Astrocyte of the cerebellum (primary cell): Measurements from ENCODE around the gene FOXO3.

Experiments
- DNase-seq: peaks from one replicate; pipeline ENCODE4 v3.0.0-alpha.2; 2011; ENCODE audit warnings: low read depth
- H3K4me3 ChIP-seq: 2 replicates; pipeline ENCODE4 v1.5.1; 2011; ENCODE audit warnings: mild to moderate bottlenecking, low read depth, low read length, moderate library complexity
- CTCF ChIP-seq: IDR thresholded peaks from 2 replicates; pipeline ENCODE4 v1.5.1; 2012; ENCODE audit warnings: low read length, low read depth, moderate library complexity, mild to moderate bottlenecking; ENCODE audit errors: missing control alignments
- in situ Hi-C: cut with HindIII; loops from 2 replicates; pipeline ENCODE4 v1.10.0; 2017; ENCODE audit warnings: low sequenced_read_pairs

The FOXO3 gene

GRCh38 chr6:108556250-108556649 lies 4.5 kb upstream of the FOXO3 start:
- in situ Hi-C loops: no loop called here
- no peak overlapping the region for H3K4me3 ChIP-seq
- DNase-seq: no peak
- no peak for TF ChIP-seq CTCF

- no peak for DNase-seq
- no peak for TF ChIP-seq CTCF
- H3K4me3 ChIP-seq: peak overlapping the region; percentile 93
- in situ Hi-C loops: no loop called here
Observed at GRCh38 chr6:108556866-108557493, 3.7 kb upstream of the FOXO3 start.

- H3K4me3 ChIP-seq: peak overlapping the region; percentile 93
- no peak for TF ChIP-seq CTCF
- in situ Hi-C loops: no loop called here
- DNase-seq: no peak
Observed at GRCh38 chr6:108557494-108558371, 3.0 kb upstream of the FOXO3 start.

GRCh38 chr6:108558372-108559096 lies 2.2 kb upstream of the FOXO3 start:
- in situ Hi-C loops: no loop called here
- DNase-seq: peak; percentile 98
- TF ChIP-seq CTCF: no peak
- peak overlapping the region; percentile 93 for H3K4me3 ChIP-seq

- TF ChIP-seq CTCF: no peak
- peak overlapping the region; percentile 93 for H3K4me3 ChIP-seq
- in situ Hi-C loops: no loop called here
Observed at GRCh38 chr6:108559097-108559883, 1.4 kb upstream of the FOXO3 start.

More at GRCh38 chr6:108559097-108559883, 1.4 kb upstream of the FOXO3 start:
- peak; percentile 46 for DNase-seq
